LNCaP clone FGC (cell line): ENCODE results near the gene EDN1.

Experiments
- DNase-seq: peaks from one replicate; pipeline ENCODE4 v3.0.0-alpha.2; 2011; ENCODE audit warnings: low read depth
- H3K4me3 ChIP-seq: 2 replicates; pipeline ENCODE4 v1.5.1; 2011; ENCODE audit warnings: mild to moderate bottlenecking, low read depth, low read length, control low read depth
- TF ChIP-seq, protein P1 (sequence below): IDR thresholded peaks from 2 replicates; pipeline ENCODE4 v1.5.1; 2012; ENCODE audit warnings: mild to moderate bottlenecking; ENCODE audit not compliant: control insufficient read depth, insufficient read depth; ENCODE audit errors: extremely low read depth

The EDN1 gene

DNA sequence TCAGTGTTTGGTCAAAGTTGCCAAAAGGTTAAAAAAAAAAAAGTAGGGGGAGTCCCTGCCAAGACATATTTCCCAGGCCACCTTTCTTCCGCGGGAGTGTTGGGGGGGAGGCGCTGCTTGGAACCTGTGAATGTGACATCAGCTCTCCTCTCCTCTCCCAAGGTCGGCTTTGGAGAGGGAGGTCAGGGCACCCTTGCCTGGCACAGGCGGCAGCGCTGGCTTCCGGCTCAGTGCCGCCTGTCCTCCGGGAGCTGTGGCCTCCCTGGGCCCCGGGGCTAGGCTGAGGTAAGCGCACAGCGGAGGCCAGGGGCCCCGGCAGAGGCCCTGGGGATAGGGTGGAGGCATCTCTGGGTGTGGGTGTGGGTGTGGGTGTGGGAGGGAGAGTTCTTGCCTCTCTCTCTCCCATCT is 1.9 kb upstream of the EDN1 start:
- H3K4me3 ChIP-seq: no peak overlapping the region
- TF ChIP-seq, protein P1, sequence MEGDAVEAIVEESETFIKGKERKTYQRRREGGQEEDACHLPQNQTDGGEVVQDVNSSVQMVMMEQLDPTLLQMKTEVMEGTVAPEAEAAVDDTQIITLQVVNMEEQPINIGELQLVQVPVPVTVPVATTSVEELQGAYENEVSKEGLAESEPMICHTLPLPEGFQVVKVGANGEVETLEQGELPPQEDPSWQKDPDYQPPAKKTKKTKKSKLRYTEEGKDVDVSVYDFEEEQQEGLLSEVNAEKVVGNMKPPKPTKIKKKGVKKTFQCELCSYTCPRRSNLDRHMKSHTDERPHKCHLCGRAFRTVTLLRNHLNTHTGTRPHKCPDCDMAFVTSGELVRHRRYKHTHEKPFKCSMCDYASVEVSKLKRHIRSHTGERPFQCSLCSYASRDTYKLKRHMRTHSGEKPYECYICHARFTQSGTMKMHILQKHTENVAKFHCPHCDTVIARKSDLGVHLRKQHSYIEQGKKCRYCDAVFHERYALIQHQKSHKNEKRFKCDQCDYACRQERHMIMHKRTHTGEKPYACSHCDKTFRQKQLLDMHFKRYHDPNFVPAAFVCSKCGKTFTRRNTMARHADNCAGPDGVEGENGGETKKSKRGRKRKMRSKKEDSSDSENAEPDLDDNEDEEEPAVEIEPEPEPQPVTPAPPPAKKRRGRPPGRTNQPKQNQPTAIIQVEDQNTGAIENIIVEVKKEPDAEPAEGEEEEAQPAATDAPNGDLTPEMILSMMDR: no peak
- no peak for DNase-seq

GRCh38 chr6:12288914-12289313 is 1.2 kb upstream of the EDN1 start:
- DNase-seq: no peak
- TF ChIP-seq, protein P1: no peak
- no peak overlapping the region for H3K4me3 ChIP-seq

GRCh38 chr6:12289365-12289919 is 719 bp upstream of the EDN1 start:
- H3K4me3 ChIP-seq: peak overlapping the region; percentile 17; the same call in 1 of the 2 replicates
- DNase-seq: no peak
- TF ChIP-seq, protein P1: peak; percentile 78

DNA sequence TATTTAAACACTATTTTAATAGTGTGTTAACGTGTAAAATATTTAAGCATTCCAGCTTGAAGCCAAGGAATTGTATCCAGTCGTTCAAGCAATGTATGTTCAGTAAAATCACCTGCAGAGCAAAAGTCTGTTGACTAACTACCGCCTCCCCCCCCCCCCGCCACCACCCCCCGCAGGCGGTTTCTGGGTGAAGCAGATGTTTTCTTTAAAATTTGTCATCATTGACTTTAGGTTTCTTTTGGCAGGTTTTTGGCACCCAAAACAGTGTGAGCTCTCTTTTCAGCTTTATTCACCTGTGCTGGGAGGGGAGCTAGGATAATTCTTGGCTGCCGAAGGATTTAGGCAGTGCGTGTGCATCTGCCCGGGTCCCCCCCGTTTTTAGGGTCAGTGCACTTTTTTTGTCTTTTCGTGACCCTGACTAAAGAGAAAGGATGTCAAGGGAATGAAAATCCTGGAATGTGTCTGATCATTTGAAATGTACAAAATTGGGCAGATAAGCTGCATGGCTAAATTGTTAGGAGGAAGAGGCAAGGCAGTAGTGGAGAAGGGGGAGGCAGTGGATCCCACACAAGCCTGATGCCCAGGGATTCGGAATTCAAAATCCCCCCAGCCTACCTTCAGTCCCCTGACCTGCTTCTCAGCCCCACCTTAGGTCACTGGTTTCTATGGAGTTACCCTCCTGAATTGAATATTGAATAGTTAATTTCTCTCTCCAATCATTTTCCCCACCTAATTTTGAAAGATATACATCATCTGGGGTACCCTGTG is 1.1 kb downstream of the EDN1 start:
- TF ChIP-seq, protein P1: no peak
- H3K4me3 ChIP-seq: no peak overlapping the region
- DNase-seq: no peak

DNA sequence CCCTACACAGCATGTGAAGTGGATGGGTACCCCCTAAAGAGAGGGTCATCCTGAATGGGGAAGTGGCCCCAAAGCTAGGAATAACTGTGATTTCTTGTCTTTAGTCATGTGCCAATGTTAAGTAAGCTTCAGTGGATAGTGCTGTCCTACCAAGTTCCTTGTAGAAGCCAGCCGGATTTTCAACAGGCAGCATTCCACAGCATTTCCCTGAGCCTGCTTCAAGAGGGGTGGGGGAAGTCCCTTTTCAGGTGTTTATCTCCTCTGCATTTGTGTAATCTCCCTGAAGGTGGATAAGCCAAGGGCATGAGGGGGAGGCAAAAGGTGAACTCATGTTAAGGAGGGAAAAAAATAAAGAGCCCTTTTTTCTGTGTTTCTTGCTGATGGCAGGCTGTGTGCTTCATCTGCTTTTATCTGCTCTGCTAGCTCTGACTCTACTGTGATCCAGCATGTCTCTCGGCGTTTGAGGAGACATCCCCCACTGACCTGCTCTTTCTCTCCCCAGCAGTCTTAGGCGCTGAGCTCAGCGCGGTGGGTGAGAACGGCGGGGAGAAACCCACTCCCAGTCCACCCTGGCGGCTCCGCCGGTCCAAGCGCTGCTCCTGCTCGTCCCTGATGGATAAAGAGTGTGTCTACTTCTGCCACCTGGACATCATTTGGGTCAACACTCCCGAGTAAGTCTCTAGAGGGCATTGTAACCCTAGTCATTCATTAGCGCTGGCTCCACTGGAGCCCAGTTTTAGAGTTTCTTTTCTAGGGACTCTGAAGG is 1.9 kb downstream of the EDN1 start:
- TF ChIP-seq, protein P1: peak; percentile 37; the same call in 1 of the 2 replicates
- no peak overlapping the region for H3K4me3 ChIP-seq
- DNase-seq: no peak

- H3K4me3 ChIP-seq: no peak overlapping the region
- TF ChIP-seq, protein P1: no peak
- DNase-seq: no peak
Observed at GRCh38 chr6:12293235-12293930, 3.2 kb downstream of the EDN1 start.
